GM15510 (cell line): Measurements from ENCODE around the gene CTBP2.

Source experiments
- POLR2A ChIP-seq: IDR thresholded peaks from 3 replicates; pipeline ENCODE4 v1.6.1; 2011; ENCODE audit warnings: borderline replicate concordance; ENCODE audit not compliant: insufficient read length; ENCODE audit errors: extremely low read depth

CTBP2 gene

DNA sequence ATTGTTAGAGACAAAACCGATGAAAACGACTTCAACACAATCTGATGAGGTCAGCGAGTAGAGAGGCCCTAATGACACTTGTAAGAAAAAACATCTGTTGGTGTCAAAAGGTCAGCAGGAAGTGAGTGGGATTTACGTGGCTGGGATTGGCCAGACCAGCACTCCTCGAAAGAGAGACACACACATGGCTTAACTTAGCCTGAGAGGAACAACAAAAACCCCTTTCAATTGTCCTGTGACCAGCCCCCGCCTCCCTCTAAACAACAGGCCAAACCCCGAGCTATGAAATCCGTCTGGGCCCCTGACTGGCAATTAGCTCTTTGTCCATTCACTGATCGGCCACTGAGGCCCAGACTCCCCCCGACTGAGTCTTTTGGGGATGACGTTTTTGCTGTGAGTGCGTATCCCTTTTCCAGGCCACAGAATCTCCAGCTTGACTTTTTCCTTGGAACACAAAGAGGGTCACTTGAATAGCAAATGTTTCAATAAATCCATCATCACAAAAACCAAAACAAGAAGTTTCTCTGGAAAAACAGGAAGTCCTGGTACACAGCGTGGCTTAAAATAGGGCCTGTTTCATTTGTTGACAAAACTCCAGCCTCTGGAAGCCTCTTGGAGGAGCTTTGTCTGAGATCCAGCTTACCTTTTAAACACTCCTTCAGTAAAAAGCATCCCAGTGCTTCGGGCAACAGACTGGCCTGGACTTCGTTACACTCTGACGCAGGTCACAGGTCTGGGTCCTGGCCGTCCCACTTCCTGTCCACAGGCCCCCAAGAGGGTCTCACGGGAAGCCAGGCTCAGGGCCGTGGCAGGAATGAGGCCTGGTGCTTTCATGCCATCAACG lies 103.0 kb downstream of the CTBP2 start:
- no peak for TF ChIP-seq POLR2A

- TF ChIP-seq POLR2A = no peak
Observed at GRCh38 chr10:125056161-125057132, 103.9 kb downstream of the CTBP2 start.

GRCh38 chr10:125055446-125055845 lies 104.9 kb downstream of the CTBP2 start:
- TF ChIP-seq POLR2A = no peak

DNA sequence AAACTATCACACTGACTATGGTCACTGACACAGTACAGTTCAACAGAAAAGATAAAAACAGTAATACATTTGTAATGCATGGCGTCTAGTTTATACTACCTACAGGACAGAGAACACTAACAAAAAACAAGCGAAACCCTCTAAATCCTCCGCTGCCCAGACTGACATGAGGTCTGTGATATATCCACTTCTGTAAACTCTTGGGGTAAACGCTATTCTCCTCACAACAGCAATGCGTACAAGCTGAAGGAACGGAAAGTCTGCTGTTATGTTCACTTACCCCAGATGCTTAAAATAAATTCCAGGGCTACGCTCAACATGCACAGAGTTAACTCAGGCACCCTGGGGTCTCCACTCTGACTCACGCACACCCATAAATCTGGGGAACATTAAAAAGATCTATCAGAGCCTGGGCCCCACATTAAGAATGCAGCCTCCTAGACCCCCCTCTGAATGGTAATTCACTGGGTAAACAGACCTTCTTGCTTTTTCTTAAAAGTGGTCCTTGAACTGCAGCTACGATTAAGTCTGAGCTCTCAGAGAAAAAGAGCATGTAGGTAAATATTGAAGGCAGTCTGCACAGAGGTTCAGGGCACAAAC lies 105.6 kb downstream of the CTBP2 start:
- no peak for TF ChIP-seq POLR2A

- TF ChIP-seq POLR2A = no peak
Observed at GRCh38 chr10:125054216-125054615, 106.1 kb downstream of the CTBP2 start.

GRCh38 chr10:125052146-125052545 lies 108.2 kb downstream of the CTBP2 start:
- TF ChIP-seq POLR2A = no peak

DNA sequence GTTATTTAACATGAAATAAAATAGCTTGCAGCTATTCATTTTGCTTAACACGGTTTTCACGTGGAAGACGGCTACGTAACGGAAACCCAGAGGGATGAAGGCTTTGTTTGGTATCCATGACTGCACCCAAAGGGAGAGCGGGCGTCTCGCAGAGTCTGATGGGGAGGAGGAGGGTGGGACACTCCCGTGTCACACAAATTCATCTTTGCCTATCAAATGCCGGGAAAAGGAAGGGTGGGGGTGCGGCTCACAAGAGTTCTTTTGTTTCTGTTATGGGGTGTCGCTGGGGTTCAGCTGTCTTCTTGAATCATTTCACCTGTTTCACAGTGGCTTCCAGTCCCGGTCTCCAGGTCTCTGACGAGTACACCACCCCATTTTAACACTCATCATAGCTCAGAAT lies 110.0 kb downstream of the CTBP2 start:
- no peak for TF ChIP-seq POLR2A

GRCh38 chr10:125049216-125049881 lies 111.0 kb downstream of the CTBP2 start:
- no peak for TF ChIP-seq POLR2A

DNA sequence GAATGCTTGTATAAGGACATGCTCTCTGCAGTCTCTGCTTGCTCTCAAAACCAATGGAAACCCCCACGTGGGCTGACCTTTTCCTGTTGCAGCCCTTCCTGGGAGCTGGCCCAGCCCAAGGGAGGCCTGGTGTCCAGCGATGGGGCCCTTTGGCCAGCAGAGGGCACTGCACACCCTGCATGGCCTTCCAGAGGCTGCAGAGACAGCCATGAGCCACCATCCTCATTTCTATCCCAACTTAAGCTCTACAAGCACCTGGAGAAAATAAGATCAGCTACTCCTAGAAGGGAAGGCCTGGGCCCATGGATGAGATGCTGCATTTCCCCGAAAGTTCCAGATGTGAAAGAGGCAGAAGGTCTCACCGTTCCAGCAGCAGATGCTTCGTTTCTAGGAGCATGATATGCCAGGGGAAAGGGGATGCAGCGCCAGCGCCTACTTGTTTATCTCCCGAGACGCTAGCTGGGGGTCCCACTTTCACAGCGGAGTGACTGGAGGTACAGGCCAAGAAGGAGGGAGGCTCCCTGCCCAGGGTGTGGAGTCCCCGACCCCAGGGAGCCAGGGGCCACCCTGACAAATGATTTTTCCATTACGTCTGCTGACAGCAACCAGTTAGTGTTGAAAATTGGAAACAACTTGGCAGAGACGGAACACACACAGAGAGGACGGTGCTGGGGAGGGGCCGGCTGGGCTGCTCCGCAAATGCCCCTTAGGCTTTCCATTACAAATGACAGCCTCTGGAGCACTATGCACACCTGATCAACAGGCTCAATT lies 112.1 kb downstream of the CTBP2 start:
- TF ChIP-seq POLR2A = no peak

DNA sequence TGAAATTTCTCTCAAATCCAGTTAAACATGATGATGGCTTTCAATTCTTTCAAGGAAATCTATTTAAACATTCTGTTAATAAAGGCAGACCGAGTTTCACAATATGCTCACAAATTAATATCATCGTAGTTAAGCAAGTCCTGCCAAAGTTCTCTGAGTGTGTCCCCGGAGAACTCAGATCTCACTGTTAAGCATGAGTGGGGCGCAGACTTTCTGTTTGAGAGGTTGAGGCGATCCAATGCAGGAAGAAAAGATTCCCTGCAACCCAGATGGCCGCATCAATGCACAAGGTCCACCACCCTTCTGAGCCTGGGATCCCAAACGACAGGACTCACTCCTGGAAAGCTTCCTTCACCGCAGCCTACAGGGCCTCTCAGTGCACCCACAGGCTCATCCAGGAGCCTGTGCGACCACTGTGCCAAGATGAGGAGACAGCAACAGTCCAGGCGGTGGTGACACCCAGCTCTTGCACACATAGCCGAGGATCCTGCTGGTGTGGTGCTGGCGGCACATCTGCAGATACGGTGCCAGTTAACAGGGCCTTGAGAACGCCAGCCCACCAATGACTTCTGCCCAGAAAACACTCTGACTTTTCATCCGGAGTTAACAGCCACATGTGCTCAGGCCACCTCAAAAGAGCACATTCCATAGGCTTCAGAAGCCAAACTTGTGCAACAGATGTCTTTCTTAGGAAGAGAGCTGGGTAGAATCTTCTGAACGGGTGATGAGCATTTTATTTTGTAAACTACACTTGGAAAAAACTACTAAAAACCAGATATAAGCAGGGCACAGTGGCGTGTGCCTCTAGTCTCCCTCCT lies 116.3 kb downstream of the CTBP2 start:
- TF ChIP-seq POLR2A = no peak

GRCh38 chr10:125041856-125042506 lies 118.4 kb downstream of the CTBP2 start:
- no peak for TF ChIP-seq POLR2A

DNA sequence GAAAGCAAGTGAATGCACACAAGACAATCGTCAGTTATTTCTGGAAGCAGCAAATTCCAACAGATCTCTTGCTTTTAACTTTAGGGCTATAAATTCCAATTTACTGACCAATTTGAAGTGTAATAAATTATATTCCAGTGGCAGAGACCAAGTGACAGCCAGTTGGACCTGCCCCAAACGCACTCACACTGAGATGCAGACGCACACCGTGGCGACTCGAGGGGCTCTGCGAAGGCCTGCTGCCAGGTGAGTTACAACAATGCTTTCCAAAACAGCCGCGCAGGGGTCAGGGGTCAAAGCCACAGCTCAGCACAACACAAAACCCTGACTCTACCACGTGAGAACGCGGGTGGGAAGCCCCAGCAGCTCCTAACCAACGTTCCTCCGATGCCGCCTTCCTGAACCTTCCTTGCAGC lies 121.0 kb downstream of the CTBP2 start:
- TF ChIP-seq POLR2A = no peak

DNA sequence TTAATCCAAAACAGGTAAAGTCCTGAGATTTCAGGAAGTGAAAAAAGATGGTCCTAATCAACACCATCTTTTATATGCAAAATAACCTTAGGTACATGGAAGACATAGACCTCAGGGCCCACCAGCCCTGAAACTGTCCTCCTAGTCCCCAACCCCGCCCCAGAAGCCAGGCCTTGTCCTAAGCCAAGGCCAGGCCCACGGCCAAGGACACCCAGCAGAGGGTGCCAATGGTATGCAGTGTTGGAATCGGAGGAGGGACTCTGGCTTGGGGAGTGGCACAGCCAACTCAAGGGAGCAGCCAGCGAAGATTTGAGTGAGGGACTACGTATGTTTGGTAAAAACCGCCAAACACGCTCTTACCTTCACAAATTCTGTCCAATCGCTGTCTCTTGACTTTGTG lies 121.7 kb downstream of the CTBP2 start:
- no peak for TF ChIP-seq POLR2A

- no peak for TF ChIP-seq POLR2A
Observed at GRCh38 chr10:125037145-125037877, 123.1 kb downstream of the CTBP2 start.
